SK-N-MC (cell line): ENCODE data around the gene LEFTY1.

Source experiments
- EZH2 ChIP-seq: fragments of 200-600 bp; sonication (generic); IDR thresholded peaks from one replicate; pipeline ENCODE4 v1.6.1; 2017; ENCODE audit warnings: antibody characterized with exemption
- FOXP2 ChIP-seq: optimal IDR thresholded peaks from 2 replicates; pipeline ENCODE3; 2011; ENCODE audit warnings: mild to moderate bottlenecking, moderate library complexity; ENCODE audit not compliant: insufficient read depth; ENCODE audit errors: extremely low read length, control extremely low read depth
- POLR2AphosphoS5 ChIP-seq: IDR thresholded peaks from 2 replicates; pipeline ENCODE4 v1.6.1; 2012; ENCODE audit warnings: mild to moderate bottlenecking, low read depth, low read length, borderline replicate concordance

- TF ChIP-seq POLR2AphosphoS5: no peak
- TF ChIP-seq EZH2: no peak
- TF ChIP-seq FOXP2: no peak
Observed at GRCh38 chr1:225914947-225915346, 26.0 kb upstream of the LEFTY1 start.
